ENCODE data around the gene AP3M1.
"Not testable (repeated sequence)": the region's sequence is repeated elsewhere in the genome, so short reads cannot be mapped to it uniquely, and the experiment has no call there.

GRCh38 chr10:74138596-74138995 is 12.0 kb downstream of the AP3M1 start:
- TF ChIP-seq CTCF (IDR thresholded peaks at IDR 0.05); POLR2A (IDR thresholded peaks at IDR 0.05; ENCODE audit: low read depth): not testable (repeated sequence)
